ENCODE data around the gene MYH7. TPM values are rescaled to one million over a fixed set of nuclear protein-coding genes. Genes with fewer than 3 reads are reported as not detected.

MYH7 gene
- total and polyA plus RNA-seq, 8 donors = 0.19 to 6.3 (median 0.40) TPM

GRCh38 chr14:23382276-23382675 is 53.2 kb downstream of the MYH7 start:
- no peak for DNase-seq
- no peak for FAIRE-seq
- no peak overlapping the region for H3K4me3 ChIP-seq
- WGBS, 2 donors = 88 to 96% methylated on average over 6 of the region's 6 CpGs
- no peak overlapping the region for H3K27ac ChIP-seq
- no peak for TF ChIP-seq CTCF (IDR thresholded peaks at IDR 0.05)
- H3K27me3 ChIP-seq = no peaks in the 10 kb centered on the region
- no peaks in the 10 kb centered on the region for H3K9me3 ChIP-seq
- H3K36me3 ChIP-seq = no peaks in the 10 kb centered on the region
- H3K4me1 ChIP-seq = peaks cover 0 to 7% (median 0%) of the 10 kb centered on the region in 3 donors
- ATAC-seq = no peak
- intact Hi-C loops (cut with DNase I) = loop anchor here in 1 of 3 donors (5.0 kb wide), 1 partner anchor 115 kb away; no protein-coding TSS in a partner anchor

GRCh38 chr14:23381871-23382270 is 53.6 kb downstream of the MYH7 start:
- no peak overlapping the region for H3K4me3 ChIP-seq
- no peaks in the 10 kb centered on the region for H3K27me3 ChIP-seq
- H3K36me3 ChIP-seq = no peaks in the 10 kb centered on the region
- intact Hi-C loops (cut with DNase I) = loop anchor here in 1 of 3 donors (5.0 kb wide), 1 partner anchor 115 kb away; no protein-coding TSS in a partner anchor
- ATAC-seq = no peak
- WGBS, 2 donors = 65 to 72% methylated on average over 3 of the region's 3 CpGs
- DNase-seq = no peak
- peaks cover 0 to 7% (median 0%) of the 10 kb centered on the region in 3 donors for H3K4me1 ChIP-seq
- H3K9me3 ChIP-seq = no peaks in the 10 kb centered on the region
- FAIRE-seq = no peak
- no peak for TF ChIP-seq CTCF (IDR thresholded peaks at IDR 0.05)
- H3K27ac ChIP-seq = no peak overlapping the region

GRCh38 chr14:23380976-23381375 is 54.5 kb downstream of the MYH7 start:
- Histone ChIP-seq H3K36me3 (no peaks in the 10 kb centered on the region), H3K4me1 (peaks cover 0 to 7% (median 0%) of the 10 kb centered on the region in 3 donors), H3K27ac (no peak overlapping the region), H3K4me3 (no peak overlapping the region), H3K27me3 (no peaks in the 10 kb centered on the region), H3K9me3 (no peaks in the 10 kb centered on the region)
- intact Hi-C loops (cut with DNase I) = loop anchor here in 1 of 3 donors (5.0 kb wide), 1 partner anchor 114 kb away; no protein-coding TSS in a partner anchor
- ATAC-seq (no peak), FAIRE-seq (no peak), DNase-seq (no peak)
- 71 to 77% methylated on average over 4 of the region's 4 CpGs for WGBS, 2 donors
- TF ChIP-seq CTCF (IDR thresholded peaks at IDR 0.05) = no peak

GRCh38 chr14:23380197-23380914 is 55.1 kb downstream of the MYH7 start:
- no peak for TF ChIP-seq CTCF (IDR thresholded peaks at IDR 0.05)
- 57 to 58% methylated on average over 16 of the region's 16 CpGs for WGBS, 2 donors
- H3K36me3 ChIP-seq = no peaks in the 10 kb centered on the region
- DNase-seq = no peak
- H3K4me3 ChIP-seq = no peak overlapping the region
- intact Hi-C loops (cut with DNase I) = loop anchor here in 1 of 3 donors (5.0 kb wide), 1 partner anchor 113 kb away; no protein-coding TSS in a partner anchor
- no peaks in the 10 kb centered on the region for H3K27me3 ChIP-seq
- ATAC-seq = peak; percentile 2 to 8 (median 4)
- no peaks in the 10 kb centered on the region for H3K9me3 ChIP-seq
- no peak for FAIRE-seq
- peaks cover 0 to 4% (median 0%) of the 10 kb centered on the region in 3 donors for H3K4me1 ChIP-seq
- no peak overlapping the region for H3K27ac ChIP-seq
